Activated CD4-positive, alpha-beta memory T cell treated with anti-CD3 and anti-CD28 coated beads, Interleukin-2, amount 10 ng/mL, durations not matched to agents 7 days and 5 days (primary cell): ENCODE data around the gene TBK1. TPM values are rescaled to one million over a fixed set of nuclear protein-coding genes. Genes with fewer than 3 reads are reported as not detected.

Source experiments
- CTCF ChIA-PET: fragments of 350-600 bp; sonication (Branson Sonifier 250); formaldehyde crosslinking; loops from one replicate; lab custom pipeline; 2021; ENCODE audit warnings: antibody characterized with exemption, inconsistent platforms; lab: Charles Lee
- POLR2A ChIA-PET: fragments of 350-600 bp; sonication (Branson Sonifier 250); formaldehyde crosslinking; loops from one replicate; lab custom pipeline; 2021; ENCODE audit warnings: antibody characterized with exemption; lab: Charles Lee
- DNase-seq: peaks from one replicate; pipeline ENCODE4 v3.0.0-alpha.2; 2020
- H3K27ac Mint-ChIP-seq: one replicate; pipeline ENCODE4 v1.8.0; 2021; ENCODE audit warnings: mild to moderate bottlenecking, mixed read lengths
- H3K27me3 Mint-ChIP-seq: one replicate; pipeline ENCODE4 v1.8.0; 2021; ENCODE audit warnings: mixed read lengths
- H3K36me3 Mint-ChIP-seq: one replicate; pipeline ENCODE4 v1.8.0; 2021; ENCODE audit warnings: low read depth, mixed read lengths
- H3K4me1 Mint-ChIP-seq: one replicate; pipeline ENCODE4 v1.8.0; 2021; ENCODE audit warnings: mixed read lengths
- H3K4me3 Mint-ChIP-seq: one replicate; pipeline ENCODE4 v1.8.0; 2021; ENCODE audit warnings: mild to moderate bottlenecking, mixed read lengths
- H3K9me3 Mint-ChIP-seq: one replicate; pipeline ENCODE4 v1.8.0; 2021; ENCODE audit warnings: mixed read lengths
- total RNA-seq, 2 experiments: library from RNA; stranded (reverse); gene quantifications; one replicate each; pipeline ENCODE4 v1.2.3, GENCODE V29; 2021

Gene TBK1
- total RNA-seq, 2 experiments from 2014 or later: 34.1 to 36.0 TPM

DNA sequence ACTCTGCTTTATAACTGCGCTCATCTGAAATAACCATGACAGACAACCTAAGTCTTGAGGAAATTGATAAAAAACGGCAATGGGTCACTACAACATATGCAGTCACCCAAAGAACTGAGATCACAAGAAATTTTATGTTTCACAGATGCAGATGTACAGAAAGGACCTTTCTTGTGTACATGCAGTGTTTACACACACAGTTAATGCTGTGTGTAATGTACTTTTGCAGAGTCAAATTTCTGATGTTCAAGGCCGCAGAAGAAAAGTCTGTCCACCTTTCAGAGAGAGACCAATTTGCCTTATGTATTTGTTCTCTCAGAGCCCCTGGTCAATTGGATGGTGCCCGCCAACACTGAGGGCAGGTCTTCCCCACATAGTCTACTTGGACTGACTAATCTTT, 23.0 kb upstream of the TBK1 start:
- Mint-ChIP-seq H3K9me3 (no peaks in the 10 kb centered on the region), H3K36me3 (peaks cover 87% of the 10 kb centered on the region), H3K27ac (no peak overlapping the region), H3K4me1 (no peaks in the 10 kb centered on the region), H3K27me3 (no peaks in the 10 kb centered on the region), H3K4me3 (no peak overlapping the region)
- CTCF ChIA-PET: interaction anchor here (0.7 kb wide), 1 partner anchor 21 kb away, joined by 3 read pairs; no protein-coding TSS in a partner anchor
- POLR2A ChIA-PET: no interaction called here
- DNase-seq: no peak

DNA sequence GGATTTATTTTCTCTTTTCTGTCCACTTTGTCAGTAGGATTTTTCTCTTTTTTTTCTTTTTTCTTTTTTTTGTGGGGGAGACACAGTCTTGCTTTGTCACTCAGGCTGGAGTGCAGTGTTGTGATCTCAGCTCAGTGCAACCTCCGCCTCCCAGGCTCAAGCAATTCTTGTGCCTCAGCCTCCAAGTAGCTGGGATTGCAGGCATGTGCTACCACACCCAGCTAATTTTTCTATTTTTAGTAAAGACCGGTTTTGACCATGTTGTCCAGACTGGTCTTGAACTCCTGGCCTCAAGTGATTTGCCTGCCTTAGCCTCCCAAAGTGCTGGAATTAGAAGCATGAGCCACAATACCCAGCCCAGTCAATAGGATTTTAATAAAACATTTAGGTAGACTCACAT, 21.0 kb upstream of the TBK1 start:
- ChIA-PET POLR2A (interaction anchor here (1.3 kb wide), 1 partner anchor 25 kb away, joined by 4 read pairs; no protein-coding TSS in a partner anchor), CTCF (interaction anchor here (1.4 kb wide), 1 partner anchor 119 kb away, joined by 5 read pairs; no protein-coding TSS in a partner anchor)
- H3K9me3 Mint-ChIP-seq: no peaks in the 10 kb centered on the region
- no peak overlapping the region for H3K4me3 Mint-ChIP-seq
- no peak for DNase-seq
- H3K27ac Mint-ChIP-seq: no peak overlapping the region
- H3K27me3 Mint-ChIP-seq: no peaks in the 10 kb centered on the region
- no peaks in the 10 kb centered on the region for H3K4me1 Mint-ChIP-seq
- H3K36me3 Mint-ChIP-seq: peaks cover 85% of the 10 kb centered on the region

DNA sequence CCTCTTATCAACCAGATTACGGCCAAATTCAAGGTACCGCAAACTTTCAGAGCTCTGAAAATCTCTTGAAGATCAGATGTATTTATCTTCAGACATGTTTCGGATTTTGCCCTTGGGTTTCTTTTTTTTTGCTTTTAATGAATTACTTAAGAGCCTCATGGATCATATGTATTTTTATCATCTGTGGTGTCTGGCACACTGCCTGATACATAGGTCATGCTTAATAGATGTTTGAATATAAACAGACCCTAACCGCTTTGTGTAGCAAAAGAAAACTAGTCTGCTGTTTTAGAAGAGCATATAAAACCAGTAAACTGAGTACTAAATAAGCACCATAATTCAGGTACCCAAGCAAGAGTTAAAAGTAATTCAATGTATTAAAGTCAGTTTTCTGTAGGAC, 20.1 kb upstream of the TBK1 start:
- CTCF ChIA-PET: interaction anchor here (1.4 kb wide), 1 partner anchor 118 kb away, joined by 5 read pairs; no protein-coding TSS in a partner anchor
- Mint-ChIP-seq H3K4me3 (no peak overlapping the region), H3K36me3 (peaks cover 81% of the 10 kb centered on the region), H3K9me3 (no peaks in the 10 kb centered on the region), H3K27me3 (no peaks in the 10 kb centered on the region), H3K4me1 (no peaks in the 10 kb centered on the region), H3K27ac (no peak overlapping the region)
- POLR2A ChIA-PET: interaction anchor here (1.3 kb wide), 1 partner anchor 26 kb away, joined by 4 read pairs; no protein-coding TSS in a partner anchor
- no peak for DNase-seq

DNA sequence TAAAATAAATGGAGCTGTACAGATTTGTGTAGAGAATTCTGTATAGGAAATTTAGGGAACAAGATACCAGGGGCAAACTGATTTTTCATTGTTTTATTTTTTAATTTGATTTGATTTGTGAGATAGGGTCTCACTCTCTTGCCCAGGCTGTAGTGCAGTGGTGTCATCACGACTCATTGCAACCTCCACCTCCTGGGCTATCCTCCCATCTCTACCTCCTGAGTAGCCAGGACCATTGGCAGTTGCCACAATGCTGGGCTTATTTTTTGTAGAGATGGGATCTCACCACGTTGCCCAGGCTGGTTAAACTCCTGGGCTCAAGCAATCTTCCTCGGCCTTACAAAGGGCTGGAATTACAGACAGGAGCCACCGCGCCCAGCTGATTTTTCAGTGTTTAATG, 18.0 kb upstream of the TBK1 start:
- Mint-ChIP-seq H3K4me3 (no peak overlapping the region), H3K4me1 (peaks cover 2% of the 10 kb centered on the region), H3K36me3 (peaks cover 87% of the 10 kb centered on the region), H3K9me3 (no peaks in the 10 kb centered on the region), H3K27ac (no peak overlapping the region), H3K27me3 (no peaks in the 10 kb centered on the region)
- ChIA-PET CTCF (no interaction called here), POLR2A (no interaction called here)
- DNase-seq: no peak

DNA sequence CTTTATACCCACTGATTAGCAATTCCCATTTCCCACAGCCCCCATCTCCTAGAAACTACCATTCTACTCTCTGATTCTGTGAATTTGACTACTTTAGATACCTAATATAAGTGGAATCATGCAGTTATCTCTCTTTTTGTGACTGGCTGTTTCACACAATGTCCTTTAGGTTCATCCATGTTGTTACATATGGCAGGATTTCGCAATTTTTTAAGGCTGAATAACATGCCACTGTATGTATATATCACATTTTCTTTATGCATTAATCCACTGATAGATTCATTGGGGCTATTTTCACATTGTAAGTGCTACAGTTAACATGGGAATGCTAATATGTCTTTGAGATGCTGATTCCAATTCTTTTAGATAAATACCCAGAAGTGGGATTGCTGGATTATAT, 11.8 kb upstream of the TBK1 start:
- no peaks in the 10 kb centered on the region for H3K27me3 Mint-ChIP-seq

DNA sequence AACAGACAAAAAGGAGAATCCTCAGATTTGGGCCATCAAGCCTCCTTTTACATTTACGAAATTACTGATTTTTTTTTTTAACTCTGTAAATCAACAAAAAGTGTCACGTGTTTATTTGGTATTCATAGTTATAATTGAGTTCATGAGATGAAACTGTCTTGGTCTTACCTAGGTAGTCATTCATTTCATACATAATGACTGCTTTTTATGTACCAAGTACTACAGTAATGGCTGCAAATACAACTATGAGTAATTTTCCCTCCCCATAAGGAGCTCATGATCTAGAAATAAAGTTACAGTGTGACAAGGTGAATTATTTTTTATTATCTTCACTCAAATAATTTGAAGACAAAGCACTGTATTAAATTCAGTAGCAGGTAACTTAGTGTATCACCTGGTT, 6.4 kb upstream of the TBK1 start:
- ChIA-PET CTCF (interaction anchor here (0.7 kb wide), 1 partner anchor 10 kb away, joined by 4 read pairs; no protein-coding TSS in a partner anchor), POLR2A (interaction anchor here (0.7 kb wide), 1 partner anchor 24 kb away, joined by 3 read pairs; no protein-coding TSS in a partner anchor)
- Mint-ChIP-seq H3K36me3 (peaks cover 55% of the 10 kb centered on the region), H3K27me3 (no peaks in the 10 kb centered on the region), H3K9me3 (no peaks in the 10 kb centered on the region), H3K4me3 (no peak overlapping the region), H3K27ac (no peak overlapping the region), H3K4me1 (peaks cover 12% of the 10 kb centered on the region)
- DNase-seq: no peak

More for the DNA sequence above, 11.8 kb upstream of the TBK1 start:
- Mint-ChIP-seq H3K4me1 (peaks cover 8% of the 10 kb centered on the region), H3K4me3 (no peak overlapping the region), H3K9me3 (no peaks in the 10 kb centered on the region), H3K27ac (no peak overlapping the region), H3K36me3 (peaks cover 75% of the 10 kb centered on the region)
- ChIA-PET POLR2A (no interaction called here), CTCF (no interaction called here)
- DNase-seq: no peak

DNA sequence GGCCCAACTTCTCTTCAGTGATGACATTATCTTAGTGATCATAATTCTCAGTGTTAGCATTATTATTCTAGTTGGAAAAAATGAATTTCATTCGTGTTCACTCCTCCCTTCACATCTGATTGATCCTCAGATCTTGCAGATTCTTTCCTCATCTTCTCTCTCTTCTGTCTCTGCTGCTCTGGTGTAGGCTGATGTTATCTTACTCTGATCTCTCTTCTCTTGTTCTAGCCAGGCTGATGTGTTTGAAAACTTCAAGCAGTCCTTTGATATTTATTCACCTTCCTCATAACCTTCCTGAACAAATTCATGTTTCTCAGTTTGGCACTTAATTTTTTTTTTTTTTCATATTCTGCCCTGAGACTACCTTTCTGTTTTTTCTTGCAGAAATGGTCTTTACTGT, 5.6 kb upstream of the TBK1 start:
- no peak for DNase-seq
- H3K36me3 Mint-ChIP-seq: peaks cover 49% of the 10 kb centered on the region
- H3K27me3 Mint-ChIP-seq: no peaks in the 10 kb centered on the region
- H3K9me3 Mint-ChIP-seq: no peaks in the 10 kb centered on the region
- H3K4me1 Mint-ChIP-seq: peaks cover 20% of the 10 kb centered on the region
- H3K27ac Mint-ChIP-seq: peak overlapping the region; percentile 6
- POLR2A ChIA-PET: no interaction called here
- CTCF ChIA-PET: no interaction called here
- H3K4me3 Mint-ChIP-seq: no peak overlapping the region

DNA sequence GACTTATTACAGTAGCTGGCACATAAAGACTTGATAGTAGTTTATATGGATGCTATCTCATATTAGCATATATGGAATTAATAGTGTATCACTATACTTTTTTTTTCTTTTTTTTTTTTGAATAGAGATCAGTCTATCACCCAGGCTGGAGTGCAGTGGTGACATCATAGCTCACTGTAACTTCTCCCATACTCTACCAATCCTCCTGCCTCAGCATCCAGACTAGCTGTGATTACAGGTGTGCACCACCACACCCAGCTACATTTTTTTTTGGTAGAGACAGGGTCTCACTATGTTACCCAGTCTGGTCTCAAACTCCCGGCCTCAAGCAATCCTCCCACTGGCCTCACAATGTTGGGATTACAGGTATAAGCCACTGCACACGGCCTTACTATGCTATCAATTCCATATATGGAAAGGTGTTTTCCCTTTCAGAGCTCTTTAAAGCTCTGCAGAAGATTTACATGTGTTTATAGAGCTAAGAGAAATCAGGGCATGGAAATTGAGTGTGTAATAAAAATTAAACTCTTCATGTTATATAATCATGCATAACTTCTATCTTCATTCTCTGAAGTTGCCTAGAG, 1.8 kb upstream of the TBK1 start:
- H3K27ac Mint-ChIP-seq: peak overlapping the region; percentile 78
- POLR2A ChIA-PET: interaction anchor here (0.9 to 2.0 kb wide), 5 partner anchors 9 to 46 kb away, joined by 3 to 10 read pairs (median 7); partner anchors contain the start of gene XPOT

DNA sequence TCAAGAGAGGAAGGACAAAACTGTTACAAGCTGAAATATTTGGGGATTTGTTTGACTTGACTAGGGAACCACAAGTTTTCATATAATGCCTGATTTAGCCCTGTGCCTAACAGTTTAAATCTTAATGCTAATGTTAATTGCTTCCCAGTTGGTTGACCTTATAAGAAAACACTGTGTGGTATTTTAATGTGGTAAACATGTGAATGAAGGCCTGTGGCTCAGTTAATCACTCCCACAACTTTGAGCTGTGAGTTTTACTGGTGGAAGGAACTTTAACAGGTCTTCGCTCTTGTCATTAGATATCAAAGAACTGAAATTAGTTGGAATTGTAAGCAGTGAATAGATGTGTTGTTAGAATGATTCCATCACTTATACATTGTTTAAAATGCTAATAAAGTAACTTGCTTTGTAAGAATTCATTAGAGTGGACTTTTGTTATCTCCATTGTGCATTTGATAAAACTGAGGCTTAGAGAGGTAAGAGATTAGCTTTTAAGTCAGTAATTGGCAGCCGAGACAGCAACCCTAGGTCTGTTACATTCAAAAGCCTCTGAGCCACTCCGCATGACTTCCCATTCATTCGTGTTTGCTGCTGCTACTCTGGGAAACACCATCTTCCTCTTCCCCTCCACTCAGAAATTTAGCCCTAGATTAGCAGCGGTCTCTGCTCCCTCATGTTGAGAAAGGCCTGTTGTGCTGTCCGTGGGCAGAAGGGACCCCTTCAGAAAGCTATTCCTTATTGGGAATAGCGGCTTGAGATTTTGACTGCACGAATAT, 1.0 kb upstream of the TBK1 start:
- no peak for DNase-seq
- Mint-ChIP-seq H3K27me3 (no peaks in the 10 kb centered on the region), H3K4me1 (peaks cover 38% of the 10 kb centered on the region), H3K36me3 (peaks cover 25% of the 10 kb centered on the region), H3K4me3 (peak overlapping the region; percentile 87), H3K9me3 (no peaks in the 10 kb centered on the region), H3K27ac (peak overlapping the region; percentile 78)
- CTCF ChIA-PET: interaction anchor here (0.6 to 1.6 kb wide), 2 partner anchors 21 to 158 kb away, joined by 3 read pairs; no protein-coding TSS in a partner anchor
- POLR2A ChIA-PET: interaction anchor here (0.9 to 2.0 kb wide), 5 partner anchors 8 to 47 kb away, joined by 3 to 10 read pairs (median 7); partner anchors contain the start of gene XPOT

More for the DNA sequence above, 1.8 kb upstream of the TBK1 start:
- CTCF ChIA-PET: interaction anchor here (0.6 to 1.6 kb wide), 2 partner anchors 21 to 159 kb away, joined by 3 read pairs; no protein-coding TSS in a partner anchor
- peak overlapping the region; percentile 87 for H3K4me3 Mint-ChIP-seq
- H3K4me1 Mint-ChIP-seq: peaks cover 31% of the 10 kb centered on the region
- H3K36me3 Mint-ChIP-seq: peaks cover 26% of the 10 kb centered on the region
- H3K27me3 Mint-ChIP-seq: no peaks in the 10 kb centered on the region
- no peak for DNase-seq
- no peaks in the 10 kb centered on the region for H3K9me3 Mint-ChIP-seq

DNA sequence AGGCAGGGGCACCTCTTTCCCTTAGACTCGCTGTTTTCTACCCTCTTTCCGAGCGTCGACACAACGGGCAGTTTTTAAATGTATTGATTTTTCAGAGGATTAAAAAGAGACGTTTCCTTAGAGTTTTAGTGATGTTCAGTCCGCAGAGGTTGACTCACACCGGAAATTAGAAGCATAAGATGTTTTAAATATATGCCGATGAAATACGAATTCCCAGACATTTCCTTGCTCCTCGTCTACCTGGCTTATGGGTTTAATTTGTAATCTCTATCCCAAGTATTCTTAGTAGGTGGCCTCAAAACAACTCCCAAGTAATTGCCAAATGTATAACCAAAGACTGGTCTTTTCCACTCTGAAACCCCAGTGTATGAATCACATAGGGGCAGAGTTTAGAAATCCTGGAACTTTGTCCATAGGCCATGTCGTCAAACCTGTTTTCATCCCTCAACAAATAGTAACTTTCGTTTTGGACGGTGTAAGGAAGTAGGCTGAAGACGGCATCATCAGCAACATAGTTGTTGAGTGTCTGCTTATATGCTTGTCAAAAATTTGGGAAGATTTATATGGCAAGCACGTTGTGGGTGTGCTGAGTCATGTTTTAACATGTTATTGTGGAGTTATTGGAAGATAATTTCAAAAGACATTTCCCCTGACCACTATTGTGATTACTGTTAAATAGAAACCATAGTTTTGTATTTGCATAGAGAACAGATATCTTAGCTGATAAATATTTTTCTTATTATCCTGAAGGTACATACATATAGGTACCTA, 824 bp downstream of the TBK1 start:
- no peaks in the 10 kb centered on the region for H3K9me3 Mint-ChIP-seq
- peak overlapping the region; percentile 84 for H3K4me3 Mint-ChIP-seq
- POLR2A ChIA-PET: interaction anchor here (0.8 to 1.1 kb wide), 2 partner anchors 17 to 49 kb away, joined by 3 to 4 read pairs; partner anchors contain the start of gene XPOT
- CTCF ChIA-PET: no interaction called here
- DNase-seq: no peak
- H3K36me3 Mint-ChIP-seq: peaks cover 24% of the 10 kb centered on the region
- peaks cover 50% of the 10 kb centered on the region for H3K4me1 Mint-ChIP-seq
- H3K27me3 Mint-ChIP-seq: no peaks in the 10 kb centered on the region
- peak overlapping the region; percentile 86 for H3K27ac Mint-ChIP-seq

DNA sequence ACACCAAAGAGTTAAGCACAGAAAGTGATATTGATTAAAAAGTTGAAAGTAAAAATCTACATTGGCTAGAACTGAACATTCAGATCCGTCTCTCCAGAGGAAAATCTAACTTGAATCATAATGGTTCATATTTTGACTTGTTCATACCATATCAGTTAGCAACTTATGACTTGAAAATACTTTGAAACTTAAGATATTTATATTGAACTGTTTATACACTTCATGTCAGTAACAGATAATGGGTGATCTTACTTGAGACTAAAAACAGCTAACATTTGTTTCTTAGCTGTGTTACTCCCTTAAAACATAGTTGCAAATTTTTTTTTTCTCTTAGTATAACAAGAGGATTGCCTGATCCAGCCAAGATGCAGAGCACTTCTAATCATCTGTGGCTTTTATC, 3.6 kb downstream of the TBK1 start:
- DNase-seq: no peak
- Mint-ChIP-seq H3K27me3 (no peaks in the 10 kb centered on the region), H3K4me3 (no peak overlapping the region), H3K36me3 (peaks cover 27% of the 10 kb centered on the region), H3K4me1 (peaks cover 61% of the 10 kb centered on the region), H3K9me3 (no peaks in the 10 kb centered on the region), H3K27ac (peak overlapping the region; percentile 73)
- CTCF ChIA-PET: interaction anchor here (0.6 kb wide), 1 partner anchor 10 kb away, joined by 4 read pairs; no protein-coding TSS in a partner anchor
- POLR2A ChIA-PET: interaction anchor here (0.9 to 2.1 kb wide), 3 partner anchors 8 to 51 kb away, joined by 3 to 5 read pairs (median 4); partner anchors contain the start of gene XPOT

DNA sequence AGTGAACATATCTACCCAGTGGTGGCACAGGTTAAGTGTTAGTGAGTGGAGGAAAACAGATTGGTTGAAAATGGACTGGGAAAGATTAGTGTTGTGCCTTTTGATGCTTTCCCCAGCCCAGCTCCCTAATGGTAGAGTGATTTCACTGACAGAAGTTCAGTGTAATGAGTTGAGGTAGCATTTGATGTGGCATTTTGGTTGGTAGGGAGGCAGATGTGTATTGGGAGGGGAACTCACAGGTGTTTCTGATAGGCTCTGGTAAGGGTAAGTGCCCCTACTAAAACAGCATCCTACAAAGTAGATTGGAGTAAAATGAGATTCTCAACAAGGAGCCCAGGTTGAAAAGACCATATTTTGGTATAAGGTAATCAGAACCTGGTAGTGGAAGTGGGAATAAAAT, 4.2 kb downstream of the TBK1 start:
- H3K36me3 Mint-ChIP-seq: peaks cover 30% of the 10 kb centered on the region
- ChIA-PET CTCF (no interaction called here), POLR2A (interaction anchor here (2.1 kb wide), 1 partner anchor 52 kb away, joined by 5 read pairs; the partner anchor contains the start of gene XPOT)
- peaks cover 56% of the 10 kb centered on the region for H3K4me1 Mint-ChIP-seq
- no peaks in the 10 kb centered on the region for H3K27me3 Mint-ChIP-seq
- H3K27ac Mint-ChIP-seq: peak overlapping the region; percentile 73
- H3K9me3 Mint-ChIP-seq: no peaks in the 10 kb centered on the region
- DNase-seq: no peak
- no peak overlapping the region for H3K4me3 Mint-ChIP-seq
